IMR-90 (cell line): ENCODE data around the gene GNAS-AS1. TPM values are rescaled to one million over a fixed set of nuclear protein-coding genes. Genes with fewer than 3 reads are reported as not detected.

Experiments used
- ATAC-seq: fragments of 200-7000 bp; cut with Tn5 transposase; 2 replicates; pipeline ENCODE4 v1.9.1; 2020; ENCODE audit warnings: low read depth, mild to moderate bottlenecking, moderate library complexity
- BruUV-seq: library from RNA; stranded (reverse); fragments of 400-500 nt; replicated peaks from 2 replicates; lab custom pipeline; 2021; lab: Mats Ljungman, UMichigan
- CTCF ChIA-PET: fragments of 300-600 bp; formaldehyde crosslinking; extraction: SDS; loops from one replicate; lab custom pipeline; 2021; ENCODE audit warnings: antibody characterized with exemption; lab: Yijun Ruan, JAX
- POLR2A ChIA-PET: fragments of 300-600 bp; sonication (Branson Sonifier 250); formaldehyde crosslinking; loops from one replicate; lab custom pipeline; 2022; ENCODE audit warnings: antibody characterized with exemption; ENCODE audit not compliant: unreplicated experiment; lab: Charles Lee
- DNase-seq: peaks from one replicate; pipeline ENCODE4 v3.0.0; 2013
- H2AFZ ChIP-seq: replicated peaks from 2 replicates; pipeline ENCODE3; 2013; ENCODE audit warnings: low read length, mild to moderate bottlenecking; ENCODE audit not compliant: poor library complexity
- H2AK5ac ChIP-seq: 2 replicates; pipeline ENCODE4 v1.6.1; 2013; ENCODE audit warnings: low read depth, low read length, inconsistent platforms
- H2AK9ac ChIP-seq: replicated peaks from 2 replicates; pipeline ENCODE3; 2013; ENCODE audit warnings: mild to moderate bottlenecking, low read depth, low read length, moderate library complexity; ENCODE audit not compliant: poor library complexity
- H2BK120ac ChIP-seq: 2 replicates; pipeline ENCODE4 v1.6.1; 2013; ENCODE audit warnings: low read depth, low read length, inconsistent platforms
- H2BK15ac ChIP-seq: 3 replicates; pipeline ENCODE4 v1.6.1; 2013; ENCODE audit warnings: low read depth, low read length, inconsistent platforms
- H2BK20ac ChIP-seq: 2 replicates; pipeline ENCODE4 v1.6.1; 2013; ENCODE audit warnings: low read depth, mild to moderate bottlenecking, inconsistent platforms, low read length, moderate library complexity
- H2BK5ac ChIP-seq: 2 replicates; pipeline ENCODE4 v1.6.1; 2013; ENCODE audit warnings: mild to moderate bottlenecking, low read depth, low read length, inconsistent platforms; ENCODE audit not compliant: poor library complexity, severe bottlenecking
- H3K14ac ChIP-seq: replicated peaks from 2 replicates; pipeline ENCODE4 v1.6.1; 2013; ENCODE audit warnings: low read depth, low read length, inconsistent platforms
- H3K18ac ChIP-seq: 2 replicates; pipeline ENCODE4 v1.6.1; 2013; ENCODE audit warnings: low read depth, low read length, control low read depth
- H3K23ac ChIP-seq: 2 replicates; pipeline ENCODE4 v1.6.1; 2013; ENCODE audit warnings: low read depth, low read length, inconsistent platforms
- H3K27ac ChIP-seq: 2 replicates; pipeline ENCODE4 v1.5.1; 2013; ENCODE audit warnings: mild to moderate bottlenecking, control low read depth, low read length; ENCODE audit not compliant: insufficient read depth
- H3K27me3 ChIP-seq: 2 replicates; pipeline ENCODE4 v1.6.1; 2013; ENCODE audit warnings: low read length; ENCODE audit not compliant: control insufficient read depth, insufficient read depth
- H3K36me3 ChIP-seq: 2 replicates; pipeline ENCODE4 v1.6.1; 2013; ENCODE audit warnings: low read length, mixed read lengths; ENCODE audit not compliant: control insufficient read depth, insufficient read depth
- H3K4ac ChIP-seq: 2 replicates; pipeline ENCODE4 v1.6.1; 2013; ENCODE audit warnings: low read depth, low read length, inconsistent platforms
- H3K4me1 ChIP-seq: 2 replicates; pipeline ENCODE4 v1.6.1; 2013; ENCODE audit warnings: low read length, mixed read lengths; ENCODE audit not compliant: control insufficient read depth, insufficient read depth
- H3K4me2 ChIP-seq: 2 replicates; pipeline ENCODE4 v1.6.1; 2013; ENCODE audit warnings: low read depth, mild to moderate bottlenecking, control low read depth, low read length, moderate library complexity
- H3K4me3 ChIP-seq: 2 replicates; pipeline ENCODE4 v1.5.1; 2013; ENCODE audit warnings: low read depth, mild to moderate bottlenecking, control low read depth, low read length, moderate library complexity; ENCODE audit not compliant: insufficient read depth
- H3K56ac ChIP-seq: 2 replicates; pipeline ENCODE4 v1.6.1; 2013; ENCODE audit warnings: low read length, inconsistent platforms; ENCODE audit not compliant: insufficient read depth; ENCODE audit errors: extremely low read depth
- H3K79me1 ChIP-seq, 2 experiments: 2 replicates each; pipeline ENCODE4 v1.6.1; 2013; ENCODE audit warnings: low read length in 2 of 2, inconsistent platforms in 1 of 2, low read depth in 1 of 2
- H3K9ac ChIP-seq: 2 replicates; pipeline ENCODE4 v1.6.1; 2013; ENCODE audit warnings: low read depth, low read length, control low read depth
- H3K9me1 ChIP-seq: 2 replicates; pipeline ENCODE4 v1.6.1; 2013; ENCODE audit warnings: low read length, inconsistent platforms; ENCODE audit not compliant: insufficient read depth
- H3K9me3 ChIP-seq: 2 replicates; pipeline ENCODE4 v1.6.1; 2013; ENCODE audit warnings: low read length; ENCODE audit not compliant: control insufficient read depth, insufficient read depth
- H4K20me1 ChIP-seq: 2 replicates; pipeline ENCODE4 v1.6.1; 2013; ENCODE audit warnings: low read length, inconsistent platforms; ENCODE audit not compliant: insufficient read depth
- H4K5ac ChIP-seq: 2 replicates; pipeline ENCODE4 v1.6.1; 2013; ENCODE audit warnings: mild to moderate bottlenecking, low read depth, low read length, control low read depth
- H4K8ac ChIP-seq, 2 experiments: 2 replicates each; pipeline ENCODE4 v1.6.1; 2013; ENCODE audit warnings: low read depth in 2 of 2, low read length in 2 of 2, control low read depth in 1 of 2, inconsistent platforms in 1 of 2
- H4K91ac ChIP-seq: 2 replicates; pipeline ENCODE4 v1.6.1; 2013; ENCODE audit warnings: low read depth, low read length, inconsistent platforms; ENCODE audit not compliant: insufficient read depth
- CTCF ChIP-seq: conservative IDR thresholded peaks from 2 replicates; pipeline ENCODE4 v1.5.1; 2012; ENCODE audit warnings: mild to moderate bottlenecking, low read depth, low read length, improper control_type of control experiment
- ELK1 ChIP-seq: fragments of 150-350 bp; IDR thresholded peaks from 2 replicates; pipeline ENCODE4 v1.6.1; 2016; ENCODE audit warnings: low read depth, mild to moderate bottlenecking, low read length, moderate library complexity, borderline replicate concordance
- MAFK ChIP-seq: IDR thresholded peaks from 2 replicates; pipeline ENCODE4 v1.6.1; 2012; ENCODE audit warnings: low read depth, low read length, improper control_type of control experiment
- MAZ ChIP-seq: IDR thresholded peaks from 2 replicates; pipeline ENCODE4 v1.6.1; 2012; ENCODE audit warnings: low read depth, mild to moderate bottlenecking, low read length, improper control_type of control experiment, moderate library complexity, borderline replicate concordance
- POLR2A ChIP-seq: IDR thresholded peaks from 2 replicates; pipeline ENCODE4 v1.6.1; 2012; ENCODE audit warnings: mild to moderate bottlenecking, low read depth, low read length
- RCOR1 ChIP-seq: IDR thresholded peaks from 2 replicates; pipeline ENCODE4 v1.6.1; 2012; ENCODE audit warnings: mild to moderate bottlenecking, low read length, improper control_type of control experiment; ENCODE audit not compliant: insufficient replicate concordance
- SMC3 ChIP-seq: fragments of 150-350 bp; IDR thresholded peaks from 2 replicates; pipeline ENCODE4 v1.6.1; 2016; ENCODE audit warnings: low read depth, mild to moderate bottlenecking, antibody characterized with exemption, low read length, moderate library complexity
- WGBS, 2 experiments: methylation state at CpG; one replicate each; pipeline versions ENCODE4 v1.1.5 to v1.1.7; 2013; ENCODE audit warnings: missing lambda C conversion rate in 2 of 2; ENCODE audit not compliant: insufficient read length in 1 of 2; ENCODE audit errors: extremely low coverage in 2 of 2; 5-methylcytosine and 5-hydroxymethylcytosine counted together
- dilution Hi-C: fragments of 300-500 bp; cut with HindIII; formaldehyde crosslinking; loops from one replicate; pipeline ENCODE4 v1.14.3; 2018; ENCODE audit warnings: low sequenced_read_pairs; ENCODE audit not compliant: unreplicated experiment
- in situ Hi-C: fragments of 300-500 bp; cut with MboI; formaldehyde crosslinking; loops from 3 replicates; pipeline ENCODE4 v1.14.3; 2019; ENCODE audit warnings: low sequenced_read_pairs, inconsistent platforms, mixed read lengths
- intact Hi-C: fragments of 100-400 bp; cut with micrococcal nuclease; formaldehyde crosslinking; loops from 2 replicates; pipeline ENCODE4 v1.10.0; 2022
- polyA plus RNA-seq, 3 experiments: library from polyadenylated mRNA; depleted of rRNA; stranded (reverse); fragments of >200 nt; gene quantifications; 2 replicates each; pipeline ENCODE4 v1.2.3, GENCODE V29; 2012; ENCODE audit warnings: low replicate concordance in 1 of 3
- total RNA-seq: library from RNA; depleted of rRNA; stranded (reverse); fragments of >200 nt; gene quantifications from 2 replicates; pipeline ENCODE4 v1.2.3, GENCODE V29; 2012

Gene GNAS-AS1
- total and polyA plus RNA-seq, 2 of the 4 experiments (the other 2 are of a cell fraction), result 0.54 to 0.60 TPM

GRCh38 chr20:58792426-58792825, 58.3 kb downstream of the GNAS-AS1 start:
- no peaks in the 10 kb centered on the region for H3K36me3 ChIP-seq
- H2AK9ac ChIP-seq, result peak overlapping the region; percentile 58
- DNase-seq (no peak), ATAC-seq (no peak)
- WGBS, 2 experiments, result 73% methylated on average over 3 of the region's 7 CpGs; no CpG with 5 or more reads in 1 of the 2 experiments
- no peaks in the 10 kb centered on the region for H3K79me1 ChIP-seq
- no peak overlapping the region for H2AK5ac ChIP-seq
- no peak overlapping the region for H4K8ac ChIP-seq
- H2BK120ac ChIP-seq, result no peak overlapping the region
- in situ Hi-C loops (no loop called here), dilution Hi-C loops (no loop called here), intact Hi-C loops (no loop called here)
- no peak overlapping the region for H3K4me3 ChIP-seq
- H4K5ac ChIP-seq, result no peak overlapping the region
- no peak overlapping the region for H2BK15ac ChIP-seq
- H3K9me3 ChIP-seq, result no peaks in the 10 kb centered on the region
- no peak overlapping the region for H3K4ac ChIP-seq
- TF ChIP-seq CTCF, result no peak
- no peak for TF ChIP-seq ELK1
- TF ChIP-seq SMC3, result no peak
- TF ChIP-seq POLR2A, result no peak
- no peak for TF ChIP-seq MAFK
- TF ChIP-seq RCOR1, result no peak
- TF ChIP-seq MAZ, result no peak
- no peak overlapping the region for H3K4me2 ChIP-seq
- no peak overlapping the region for H2BK20ac ChIP-seq
- ChIA-PET POLR2A (no interaction called here), CTCF (no interaction called here)
- H3K9me1 ChIP-seq, result no peaks in the 10 kb centered on the region; the same call in 1 of the 2 replicates
- H3K23ac ChIP-seq, result no peak overlapping the region
- H3K4me1 ChIP-seq, result no peaks in the 10 kb centered on the region
- no peak overlapping the region for H3K9ac ChIP-seq
- no peak overlapping the region for H3K18ac ChIP-seq
- BruUV-seq, result no TSS peak
- H3K56ac ChIP-seq, result no peak overlapping the region
- H3K27ac ChIP-seq, result no peak overlapping the region
- H4K20me1 ChIP-seq, result no peaks in the 10 kb centered on the region
- no peak overlapping the region for H2AFZ ChIP-seq
- H4K91ac ChIP-seq, result no peak overlapping the region
- H3K27me3 ChIP-seq, result peaks cover 52% of the 10 kb centered on the region
- H2BK5ac ChIP-seq, result no peak overlapping the region
- no peak overlapping the region for H3K14ac ChIP-seq
